Ovary (tissue), 3 donors: Measurements from ENCODE around the gene CRPPA.

Experiments
- EP300 ChIP-seq: sonication (generic); formaldehyde crosslinking; IDR thresholded peaks from one replicate; pipeline ENCODE4 v1.6.1; 2017; ENCODE audit warnings: antibody characterized with exemption
- POLR2A ChIP-seq: fragments of 450-650 bp; IDR thresholded peaks from one replicate; pipeline ENCODE4 v1.6.1; 2017; ENCODE audit warnings: antibody characterized with exemption, mild to moderate bottlenecking, moderate library complexity
- TF ChIP-seq, protein P1 (sequence below), 3 donors: fragments of 450-650 bp in 2 of 3; fragments of 200-600 bp in 1 of 3; IDR thresholded peaks; one replicate each; pipeline versions ENCODE4 v1.5.1 to v1.8.0; 2016 to 2022; ENCODE audit warnings: antibody characterized with exemption in 3 of 3, mild to moderate bottlenecking in 1 of 3
- donor health status: DM: no; HTN: no; CAD: no.

DNA sequence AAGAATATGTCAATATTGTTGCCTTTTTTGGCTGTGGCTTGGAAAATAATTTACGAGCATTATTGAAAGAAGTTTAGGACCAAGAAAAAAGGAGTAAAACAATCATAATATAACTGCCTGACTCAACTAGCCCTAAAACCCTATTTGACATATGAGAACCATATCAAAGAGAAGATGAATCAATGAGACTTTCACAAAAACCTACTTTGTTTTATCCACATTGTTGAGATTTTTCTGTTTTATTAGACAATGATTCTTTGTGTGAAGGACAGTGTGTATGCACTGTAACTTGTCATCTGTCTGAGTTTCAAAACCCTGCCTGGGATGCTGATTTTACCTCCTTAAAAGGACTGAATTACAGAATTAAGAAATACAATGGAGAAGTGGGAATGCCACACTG is 25.2 kb upstream of the CRPPA start:
- TF ChIP-seq, protein P1, sequence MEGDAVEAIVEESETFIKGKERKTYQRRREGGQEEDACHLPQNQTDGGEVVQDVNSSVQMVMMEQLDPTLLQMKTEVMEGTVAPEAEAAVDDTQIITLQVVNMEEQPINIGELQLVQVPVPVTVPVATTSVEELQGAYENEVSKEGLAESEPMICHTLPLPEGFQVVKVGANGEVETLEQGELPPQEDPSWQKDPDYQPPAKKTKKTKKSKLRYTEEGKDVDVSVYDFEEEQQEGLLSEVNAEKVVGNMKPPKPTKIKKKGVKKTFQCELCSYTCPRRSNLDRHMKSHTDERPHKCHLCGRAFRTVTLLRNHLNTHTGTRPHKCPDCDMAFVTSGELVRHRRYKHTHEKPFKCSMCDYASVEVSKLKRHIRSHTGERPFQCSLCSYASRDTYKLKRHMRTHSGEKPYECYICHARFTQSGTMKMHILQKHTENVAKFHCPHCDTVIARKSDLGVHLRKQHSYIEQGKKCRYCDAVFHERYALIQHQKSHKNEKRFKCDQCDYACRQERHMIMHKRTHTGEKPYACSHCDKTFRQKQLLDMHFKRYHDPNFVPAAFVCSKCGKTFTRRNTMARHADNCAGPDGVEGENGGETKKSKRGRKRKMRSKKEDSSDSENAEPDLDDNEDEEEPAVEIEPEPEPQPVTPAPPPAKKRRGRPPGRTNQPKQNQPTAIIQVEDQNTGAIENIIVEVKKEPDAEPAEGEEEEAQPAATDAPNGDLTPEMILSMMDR (IDR thresholded peaks at IDR 0.05), result no peak
- TF ChIP-seq POLR2A (no peak), EP300 (no peak)
